RWPE2 (cell line): ENCODE measurements around the gene ITSN1.

Experiments
- ATAC-seq: fragments of 200-7000 bp; cut with Tn5 transposase; 3 replicates; pipeline ENCODE4 v1.9.1; 2021; ENCODE audit warnings: low read depth
- DNase-seq: peaks from one replicate; pipeline ENCODE4 v3.0.0-alpha.2; 2020; ENCODE audit warnings: low spot score
- H3K27ac ChIP-seq: fragments of 450-650 bp; 2 replicates; pipeline ENCODE4 v1.5.1; 2017; ENCODE audit warnings: mild to moderate bottlenecking; ENCODE audit not compliant: poor library complexity, severe bottlenecking
- H3K27me3 ChIP-seq: fragments of 250-450 bp; sonication (Bioruptor Pico); 2 replicates; pipeline ENCODE4 v1.5.1; 2021; ENCODE audit warnings: mild to moderate bottlenecking, moderate library complexity; ENCODE audit not compliant: insufficient read depth, poor library complexity, severe bottlenecking
- H3K36me3 ChIP-seq: fragments of 250-450 bp; sonication (Bioruptor Pico); 2 replicates; pipeline ENCODE4 v1.5.1; 2020; ENCODE audit warnings: low read depth, mild to moderate bottlenecking, moderate library complexity
- H3K4me1 ChIP-seq: fragments of 250-450 bp; sonication (Bioruptor Pico); 2 replicates; pipeline ENCODE4 v1.5.1; 2021; ENCODE audit warnings: mild to moderate bottlenecking, moderate library complexity; ENCODE audit not compliant: insufficient read depth, poor library complexity, severe bottlenecking
- H3K4me3 ChIP-seq: fragments of 250-450 bp; sonication (Bioruptor Pico); 2 replicates; pipeline ENCODE4 v1.5.1; 2021; ENCODE audit warnings: mild to moderate bottlenecking, moderate library complexity; ENCODE audit not compliant: severe bottlenecking
- H3K9me3 ChIP-seq: fragments of 250-450 bp; sonication (Bioruptor Pico); 2 replicates; pipeline ENCODE4 v1.5.1; 2021; ENCODE audit warnings: mild to moderate bottlenecking, moderate library complexity; ENCODE audit not compliant: severe bottlenecking
- CTCF ChIP-seq: fragments of 450-650 bp; IDR thresholded peaks from one replicate; pipeline ENCODE4 v1.5.1; 2017; ENCODE audit warnings: mild to moderate bottlenecking, moderate library complexity; ENCODE audit not compliant: poor library complexity, severe bottlenecking

ITSN1 gene

GRCh38 chr21:33732038-33732437 lies 89.7 kb downstream of the ITSN1 start:
- Histone ChIP-seq H3K4me3 (no peak overlapping the region), H3K4me1 (peaks cover 4% of the 10 kb centered on the region), H3K36me3 (peaks cover 19% of the 10 kb centered on the region), H3K27ac (no peak overlapping the region), H3K9me3 (no peaks in the 10 kb centered on the region), H3K27me3 (no peaks in the 10 kb centered on the region)
- TF ChIP-seq CTCF, result no peak
- ATAC-seq, result no peak
- DNase-seq, result no peak

- Histone ChIP-seq H3K27me3 (no peaks in the 10 kb centered on the region), H3K4me1 (peaks cover 4% of the 10 kb centered on the region), H3K36me3 (peaks cover 24% of the 10 kb centered on the region), H3K9me3 (no peaks in the 10 kb centered on the region), H3K4me3 (no peak overlapping the region), H3K27ac (no peak overlapping the region)
- DNase-seq (no peak), ATAC-seq (no peak)
- no peak for TF ChIP-seq CTCF
Observed at GRCh38 chr21:33733601-33734000, 91.3 kb downstream of the ITSN1 start.

- no peak overlapping the region for H3K4me3 ChIP-seq
- H3K27ac ChIP-seq, result no peak overlapping the region
- ATAC-seq, result no peak
- DNase-seq, result no peak
- H3K27me3 ChIP-seq, result no peaks in the 10 kb centered on the region
- peaks cover 4% of the 10 kb centered on the region for H3K4me1 ChIP-seq
- no peaks in the 10 kb centered on the region for H3K9me3 ChIP-seq
- TF ChIP-seq CTCF, result no peak
- peaks cover 24% of the 10 kb centered on the region for H3K36me3 ChIP-seq
Observed at GRCh38 chr21:33734291-33734690, 92.0 kb downstream of the ITSN1 start.

- Histone ChIP-seq H3K27me3 (no peaks in the 10 kb centered on the region), H3K4me1 (peaks cover 4% of the 10 kb centered on the region), H3K27ac (no peak overlapping the region), H3K9me3 (no peaks in the 10 kb centered on the region), H3K36me3 (peaks cover 21% of the 10 kb centered on the region), H3K4me3 (no peak overlapping the region)
- no peak for TF ChIP-seq CTCF
- no peak for ATAC-seq
- no peak for DNase-seq
Observed at GRCh38 chr21:33734818-33735217, 92.5 kb downstream of the ITSN1 start.

- Histone ChIP-seq H3K4me1 (no peaks in the 10 kb centered on the region), H3K27me3 (no peaks in the 10 kb centered on the region), H3K36me3 (peaks cover 22% of the 10 kb centered on the region), H3K27ac (no peak overlapping the region), H3K9me3 (no peaks in the 10 kb centered on the region), H3K4me3 (no peak overlapping the region)
- TF ChIP-seq CTCF, result no peak
- ATAC-seq (no peak), DNase-seq (no peak)
Observed at GRCh38 chr21:33736569-33736968, 94.3 kb downstream of the ITSN1 start.
